Muscle of arm (tissue), 12 donors: ENCODE measurements around the gene BRAF. TPM values are rescaled to one million over a fixed set of nuclear protein-coding genes. Genes with fewer than 3 reads are reported as not detected.
"Not testable (repeated sequence)": the region's sequence is repeated elsewhere in the genome, so short reads cannot be mapped to it uniquely, and the experiment has no call there.

Experiments
- DNase-seq: peaks from one replicate; pipeline ENCODE4 v3.0.0-alpha.2; 2013
- polyA plus RNA-seq, 12 donors: library from polyadenylated mRNA; unstranded; fragments of 120-200 nt; gene quantifications; one replicate each; pipeline ENCODE4 v1.2.1, GENCODE V29; 2013; ENCODE audit not compliant: insufficient read length in 12 of 12

Gene BRAF
- polyA plus RNA-seq, 12 donors, result 9.8 to 17.6 (median 13.2) TPM; not detected in 1

DNA sequence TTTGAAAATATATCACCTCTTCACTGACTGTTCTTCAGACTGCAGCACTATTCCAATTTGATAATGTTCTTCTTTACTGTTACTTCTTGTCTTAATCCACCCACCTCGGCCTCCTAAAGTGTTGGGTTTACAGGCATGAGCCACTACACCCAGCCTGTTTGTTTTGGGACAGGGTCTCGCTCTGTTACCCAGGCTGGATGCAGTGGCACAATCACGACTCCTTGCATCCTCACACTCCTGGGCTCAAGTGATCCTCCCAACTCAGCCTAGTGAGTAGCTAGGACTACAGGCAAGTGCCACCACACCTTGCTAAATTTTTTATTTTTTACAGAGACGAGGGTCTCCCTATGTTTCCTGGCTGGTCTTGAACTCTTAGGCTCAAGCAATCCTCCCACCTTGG is 150.4 kb downstream of the BRAF start:
- DNase-seq, result no peak

GRCh38 chr7:140773104-140773503 is 151.6 kb downstream of the BRAF start:
- DNase-seq, result no peak

DNA sequence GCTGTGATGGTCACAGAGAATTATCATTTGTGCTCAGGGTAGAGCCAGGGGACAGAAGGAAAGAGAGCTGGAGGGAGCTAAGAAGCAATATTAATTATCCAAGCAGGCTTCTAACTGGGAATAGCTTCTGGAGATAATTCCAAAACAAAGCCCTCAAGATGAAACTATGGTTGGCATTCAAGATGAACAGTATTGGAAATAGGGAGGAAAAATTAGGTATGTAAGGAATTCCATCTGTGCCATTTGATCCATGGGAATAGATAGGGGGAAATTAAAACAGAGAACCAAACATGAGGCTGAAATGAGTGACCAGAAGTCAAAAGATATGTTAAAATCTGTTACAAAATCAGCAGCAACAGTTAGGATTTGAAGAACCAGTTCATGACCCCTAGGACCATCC is 152.9 kb downstream of the BRAF start:
- no peak for DNase-seq

DNA sequence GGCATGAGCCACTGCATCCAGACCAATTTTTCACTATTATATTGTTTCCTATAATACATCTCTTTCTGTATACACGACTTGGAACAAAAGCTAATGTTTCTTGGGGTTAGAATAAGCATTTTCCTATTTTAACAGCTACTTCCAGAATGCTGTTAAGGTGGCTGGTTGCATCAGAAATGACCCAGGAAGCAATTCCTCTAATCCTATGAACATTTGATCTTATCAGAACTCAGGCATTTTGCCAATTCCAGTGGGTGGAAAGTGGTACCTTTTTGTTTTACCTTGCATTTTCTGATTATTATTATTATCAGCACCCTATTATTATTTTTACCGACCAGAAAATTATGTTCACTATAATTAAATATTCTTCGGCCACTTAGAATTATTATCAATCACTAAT is 154.9 kb downstream of the BRAF start:
- DNase-seq, result no peak

DNA sequence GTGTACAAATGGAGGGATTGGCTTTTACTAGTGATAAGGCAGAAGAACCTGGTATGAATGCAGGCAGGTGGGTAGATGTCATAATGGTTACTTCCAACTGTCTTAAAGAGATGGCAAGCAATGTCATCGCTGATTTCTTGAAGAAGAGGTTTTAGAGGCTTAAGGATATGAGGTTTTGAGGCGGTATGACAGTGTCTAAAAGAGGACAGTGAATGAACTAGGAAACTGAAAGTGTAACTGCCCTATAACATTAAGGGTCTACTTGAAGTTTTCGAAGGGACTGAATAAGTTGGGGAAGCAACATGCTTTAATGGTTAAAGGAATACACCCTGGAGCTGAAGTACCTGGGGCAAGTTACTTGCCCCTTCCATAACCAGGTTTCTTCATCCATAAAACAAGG is 157.3 kb downstream of the BRAF start:
- DNase-seq, result no peak

- DNase-seq, result not testable (repeated sequence)
Observed at GRCh38 chr7:140765441-140765840, 159.3 kb downstream of the BRAF start.

DNA sequence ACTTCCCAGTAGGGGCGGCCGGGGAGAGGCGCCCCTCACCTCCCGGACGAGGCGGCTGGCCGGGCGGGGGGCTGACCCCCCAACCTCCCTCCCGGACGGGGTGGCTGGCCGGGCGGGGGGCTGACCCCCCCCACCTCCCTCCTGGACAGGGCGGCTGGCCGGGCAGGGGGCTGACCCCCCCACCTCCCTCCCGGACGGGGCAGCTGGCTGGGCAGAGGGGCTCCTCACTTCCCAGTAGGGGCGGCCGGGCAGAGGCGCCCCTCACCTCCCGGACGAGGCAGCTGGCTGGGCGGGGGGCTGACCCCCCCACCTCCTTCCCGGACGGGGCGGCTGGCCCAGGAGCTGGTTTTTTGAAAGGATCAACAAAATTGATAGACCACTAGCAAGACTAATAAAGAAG is 161.6 kb downstream of the BRAF start:
- not testable (repeated sequence) for DNase-seq

GRCh38 chr7:140761375-140761774 is 163.4 kb downstream of the BRAF start:
- not testable (repeated sequence) for DNase-seq

DNA sequence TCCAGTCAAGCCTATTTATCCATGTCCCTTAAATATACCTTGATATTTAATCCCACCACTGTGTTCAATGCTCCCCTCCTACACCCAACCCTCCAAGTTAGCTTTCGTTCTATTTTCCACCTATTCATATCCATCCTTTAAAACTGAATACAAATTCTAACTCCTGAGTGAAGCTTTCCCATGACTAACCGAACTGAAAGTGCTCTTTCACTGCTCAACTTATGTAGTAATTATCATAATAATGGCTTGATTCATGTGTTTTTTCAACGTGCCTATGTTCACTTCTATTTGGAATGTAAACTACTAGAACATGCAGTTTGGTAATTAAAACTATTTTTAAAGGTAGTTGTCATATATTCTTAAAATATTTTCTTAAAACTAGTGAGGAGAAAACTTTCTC is 170.2 kb downstream of the BRAF start:
- DNase-seq, result no peak

GRCh38 chr7:140752533-140752932 is 172.2 kb downstream of the BRAF start:
- no peak for DNase-seq

DNA sequence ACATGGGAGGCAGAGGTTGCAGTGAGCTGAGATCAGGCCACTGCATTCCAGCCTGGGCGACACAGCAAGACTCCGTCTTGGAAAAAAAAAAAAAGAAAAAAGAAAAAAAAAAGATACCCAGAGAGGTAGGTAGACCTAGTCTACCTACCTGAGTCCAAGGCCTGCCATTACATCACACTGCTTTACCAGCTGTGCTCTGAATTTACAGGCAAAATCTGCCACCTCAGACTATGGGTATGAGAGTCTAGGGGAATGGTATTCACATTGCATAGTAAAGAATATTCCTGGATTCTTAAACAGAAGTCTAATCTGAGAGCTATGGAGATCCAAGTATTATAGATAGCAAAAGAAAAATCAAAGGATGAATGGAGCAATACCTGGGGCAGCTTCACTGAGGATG is 178.0 kb downstream of the BRAF start:
- no peak for DNase-seq

- DNase-seq, result no peak
Observed at GRCh38 chr7:140745266-140746058, 179.3 kb downstream of the BRAF start.

DNA sequence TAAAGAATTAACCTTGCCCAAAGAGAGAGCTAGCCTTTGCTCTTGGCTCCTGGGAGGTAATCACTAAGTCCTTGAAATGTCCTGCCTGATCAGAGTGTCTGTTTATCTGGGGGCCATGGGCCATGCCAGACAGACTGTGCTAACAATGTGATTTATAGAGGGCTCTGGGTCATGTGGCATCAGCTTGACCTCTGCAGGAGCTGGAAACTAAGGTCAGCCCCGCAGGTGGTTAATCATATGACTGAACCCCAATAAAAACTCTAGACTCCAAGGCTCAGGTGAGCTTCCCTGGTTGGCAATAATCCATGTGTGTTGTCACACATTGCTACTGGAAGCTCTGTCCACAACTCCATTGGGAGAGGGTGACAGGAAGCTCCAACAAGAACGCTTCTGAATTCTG is 180.7 kb downstream of the BRAF start:
- DNase-seq, result no peak

DNA sequence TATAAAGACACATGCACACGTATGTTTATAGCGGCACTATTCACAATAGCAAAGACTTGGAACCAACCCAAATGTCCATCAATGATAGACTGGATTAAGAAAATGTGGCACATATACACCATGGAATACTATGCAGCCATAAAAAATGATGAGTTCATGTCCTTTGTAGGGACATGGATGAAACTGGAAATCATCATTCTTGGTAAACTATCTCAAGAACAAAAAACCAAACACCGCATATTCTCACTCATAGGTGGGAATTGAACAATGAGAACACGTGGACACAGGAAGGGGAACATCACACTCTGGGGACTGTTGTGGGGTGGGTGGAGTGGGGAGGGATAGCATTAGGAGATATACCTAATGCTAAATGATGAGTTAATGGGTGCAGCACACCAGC is 181.5 kb downstream of the BRAF start:
- DNase-seq, result not testable (repeated sequence)

GRCh38 chr7:140738280-140738679 is 186.4 kb downstream of the BRAF start:
- no peak for DNase-seq

DNA sequence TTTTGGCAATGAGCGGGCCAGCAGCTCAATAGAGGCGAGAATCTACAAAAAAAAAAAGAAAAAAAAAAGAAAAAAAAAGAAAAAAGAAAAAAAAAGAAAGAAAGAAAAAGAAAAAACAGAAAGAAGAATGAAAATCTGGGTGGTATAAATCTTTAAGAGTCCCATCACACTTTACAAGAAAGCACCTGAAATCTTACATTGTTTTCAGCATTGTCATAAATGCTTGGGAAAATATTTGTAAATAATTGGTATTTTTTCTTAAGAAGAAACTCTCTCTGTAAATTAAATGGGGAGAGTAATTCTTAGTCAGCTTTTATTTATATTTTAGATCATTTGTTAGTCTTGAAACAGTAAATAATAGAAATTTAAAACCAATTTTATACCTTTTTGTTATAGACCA is 190.0 kb downstream of the BRAF start:
- no peak for DNase-seq

DNA sequence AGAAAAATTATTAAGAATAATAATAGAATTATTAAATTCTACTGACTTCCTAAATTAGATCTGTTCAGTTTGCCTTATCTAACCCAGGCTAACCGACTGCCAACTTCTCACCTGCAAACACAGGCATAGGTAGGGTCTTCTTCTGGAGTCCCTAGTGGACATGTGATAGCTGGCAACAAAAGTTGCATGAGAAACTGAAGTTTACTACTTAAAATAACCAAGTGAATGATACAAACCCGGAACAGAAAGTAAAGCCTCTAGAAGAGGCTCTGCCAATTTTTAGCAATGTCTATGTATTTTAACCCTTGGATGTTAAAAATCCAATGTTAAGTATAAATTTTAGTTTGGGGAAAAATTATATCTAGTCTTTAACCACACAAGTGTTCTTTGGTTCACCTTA is 190.6 kb downstream of the BRAF start:
- no peak for DNase-seq

DNA sequence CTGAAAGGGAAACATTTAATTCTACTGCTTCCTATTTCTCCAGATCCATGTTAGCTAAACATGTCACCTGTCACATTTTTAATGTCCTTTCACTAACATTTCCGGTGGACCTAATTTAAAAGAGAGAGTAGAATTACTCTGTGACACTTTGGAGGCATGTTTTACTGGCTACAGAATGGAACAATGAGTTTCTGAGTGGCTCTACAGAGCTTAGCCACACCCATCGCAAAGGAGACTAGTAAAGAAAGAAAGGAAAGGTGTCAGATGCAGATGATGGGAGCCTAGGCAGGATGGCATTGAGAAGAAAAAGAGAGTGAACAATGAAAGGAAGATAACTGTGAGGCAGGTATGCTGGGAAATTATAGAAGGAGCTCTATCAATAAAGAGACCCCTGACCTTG is 192.3 kb downstream of the BRAF start:
- no peak for DNase-seq

GRCh38 chr7:140726281-140726680 is 198.4 kb downstream of the BRAF start:
- DNase-seq, result no peak

- no peak for DNase-seq
Observed at GRCh38 chr7:140724706-140725105, 200.0 kb downstream of the BRAF start.

DNA sequence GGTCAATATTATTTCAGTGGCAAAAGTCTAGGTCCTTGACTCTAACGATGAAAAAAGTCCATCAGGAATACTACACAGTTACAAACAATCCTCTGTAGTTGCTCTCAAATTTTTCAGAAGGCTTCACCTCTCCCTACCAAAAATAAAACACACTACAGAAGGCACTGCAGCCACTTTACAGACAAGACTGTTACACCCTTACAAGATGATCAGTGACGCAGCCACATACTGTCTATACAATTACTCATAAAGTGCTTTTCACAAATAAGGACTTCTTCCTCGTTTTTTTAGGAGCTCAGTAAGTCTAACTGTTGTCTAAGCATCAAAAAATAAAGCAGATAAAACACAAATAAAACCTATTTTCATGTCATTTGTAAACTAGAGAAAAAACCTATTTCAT is 201.2 kb downstream of the BRAF start:
- DNase-seq, result no peak

GRCh38 chr7:140723006-140723405 is 201.7 kb downstream of the BRAF start:
- no peak for DNase-seq

- no peak for DNase-seq
Observed at GRCh38 chr7:140722254-140722653, 202.5 kb downstream of the BRAF start.

- no peak for DNase-seq
Observed at GRCh38 chr7:140719721-140720120, 205.0 kb downstream of the BRAF start.
